Spleen (tissue), 11 donors: Measurements from ENCODE around the gene COPB1. TPM values are rescaled to one million over a fixed set of nuclear protein-coding genes. Genes with fewer than 3 reads are reported as not detected.
"Not testable (repeated sequence)": the region's sequence is repeated elsewhere in the genome, so short reads cannot be mapped to it uniquely, and the experiment has no call there.

Experiments
- DNase-seq: peaks from one replicate; pipeline ENCODE4 v3.0.0-alpha.2; 2020
- H3K27ac ChIP-seq, 8 donors: fragments of 200-600 bp; sonication (generic) in 7 of 8; 1 replicate in 4 of 8; 2 replicates in 4 of 8; pipeline versions ENCODE4 v1.5.0 to v1.8.0; 2016 to 2021; ENCODE audit warnings: inconsistent platforms in 4 of 8, mild to moderate bottlenecking in 4 of 8, moderate library complexity in 1 of 8
- H3K27me3 ChIP-seq, 7 donors: fragments of 200-600 bp; sonication (generic) in 6 of 7; replicated peaks in 1 of 7; 1 replicate in 4 of 7; 2 replicates in 3 of 7; pipeline versions ENCODE4 v1.5.0 to v1.8.0; 2016 to 2021; ENCODE audit warnings: inconsistent platforms in 3 of 7, mild to moderate bottlenecking in 1 of 7
- H3K36me3 ChIP-seq, 6 donors: fragments of 200-600 bp; sonication (generic) in 5 of 6; 1 replicate in 4 of 6; 2 replicates in 2 of 6; pipeline versions ENCODE4 v1.5.0 to v1.8.0; 2016 to 2021; ENCODE audit warnings: inconsistent platforms in 2 of 6
- H3K4me1 ChIP-seq, 6 donors: fragments of 200-600 bp; sonication (generic) in 5 of 6; 1 replicate in 3 of 6; 2 replicates in 3 of 6; pipeline versions ENCODE4 v1.5.0 to v1.8.0; 2016 to 2021; ENCODE audit warnings: inconsistent platforms in 3 of 6
- H3K4me3 ChIP-seq, 8 donors: fragments of 200-600 bp; sonication (generic) in 7 of 8; 1 replicate in 4 of 8; 2 replicates in 4 of 8; pipeline versions ENCODE4 v1.5.0 to v1.8.0; 2016 to 2021; ENCODE audit warnings: inconsistent platforms in 4 of 8, mild to moderate bottlenecking in 4 of 8, moderate library complexity in 2 of 8
- H3K9me3 ChIP-seq, 8 donors: fragments of 200-600 bp; sonication (generic) in 7 of 8; 1 replicate in 4 of 8; 2 replicates in 4 of 8; pipeline versions ENCODE4 v1.5.0 to v1.8.0; 2016 to 2021; ENCODE audit warnings: inconsistent platforms in 4 of 8
- CTCF ChIP-seq, 11 experiments: fragments of 200-600 bp in 7 of 11; fragments of 450-650 bp in 4 of 11; sonication (generic) in 4 of 11; IDR thresholded peaks in 8 of 11; conservative IDR thresholded peaks in 3 of 11; 1 replicate in 7 of 11; 2 replicates in 4 of 11; pipeline versions ENCODE4 v1.4.0 to v1.8.0; 2016 to 2021; ENCODE audit warnings: antibody characterized with exemption in 11 of 11, inconsistent platforms in 4 of 11, mild to moderate bottlenecking in 1 of 11
- POLR2A ChIP-seq, 3 donors: fragments of 450-650 bp; IDR thresholded peaks; one replicate each; pipeline ENCODE4 v1.5.1; 2017; ENCODE audit warnings: antibody characterized with exemption in 3 of 3, mild to moderate bottlenecking in 1 of 3
- POLR2AphosphoS5 ChIP-seq, 3 donors: sonication (generic); formaldehyde crosslinking; IDR thresholded peaks; one replicate each; pipeline ENCODE4 v1.5.1; 2017; ENCODE audit warnings: antibody characterized with exemption in 3 of 3
- WGBS, 5 donors: extraction: QIAGEN DNeasy Blood & Tissue Kit in 3 of 5; methylation state at CpG; one replicate each; pipeline versions ENCODE4 v1.1.5 to v1.1.7; 2013 to 2018; 5-methylcytosine and 5-hydroxymethylcytosine counted together
- intact Hi-C: fragments of 100-400 bp; cut with DNase I; formaldehyde crosslinking; loops from one replicate; pipeline ENCODE4 v1.15.0; 2023; ENCODE audit warnings: low total_unique reads
- polyA plus RNA-seq, 3 donors: library from polyadenylated mRNA; stranded (reverse); fragments of 200-250 nt; gene quantifications; one replicate each; pipeline ENCODE4 v1.2.1, GENCODE V29; 2013
- total RNA-seq, 7 donors: library from RNA; depleted of rRNA in 3 of 7; stranded (reverse); fragments of >200 nt in 3 of 7; fragmentation: NEBNext Ultra II Directional in 4 of 7; extraction: Animal tissue kit (Norgen Biotek cat#: 25700) in 4 of 7; gene quantifications; one replicate each; pipeline versions ENCODE4 v1.1.0 to v1.2.1, GENCODE V29; 2016 to 2021
- donor health status: healthy with polysubstance abuse.
- donor health status: DM: no; HTN: no; CAD: no; lungs with moderate emphysema.
- donor health status: DM: no; HTN: no; CAD: no.
- donor health status: Bipolar disorder and iron deficiency.
- donor health status: healthy.
- donor health status: DM: no; HTN: no; CAD: no.
- donor health status: DM: yes; HTN: yes; CAD: no.

COPB1 gene
- total and polyA plus RNA-seq, 10 donors = 43.6 to 122 (median 80.8) TPM

GRCh38 chr11:14539982-14540421 is 40.4 kb upstream of the COPB1 start:
- H3K4me3 ChIP-seq = no peak overlapping the region
- H3K36me3 ChIP-seq = no peaks in the 10 kb centered on the region
- intact Hi-C loops = loop anchor here (5.0 kb wide), 2 partner anchors 102 to 367 kb away; partner anchors contain the start of gene PDE3B
- peak overlapping the region in 2 of 8 donors; percentile 73 to 77 for H3K27ac ChIP-seq
- H3K27me3 ChIP-seq = no peaks in the 10 kb centered on the region
- peaks cover 6 to 66% (median 36%) of the 10 kb centered on the region in 6 donors for H3K4me1 ChIP-seq
- WGBS, 5 donors = 68 to 76% (median 69%) methylated on average over 4 of the region's 4 CpGs
- DNase-seq = no peak
- H3K9me3 ChIP-seq = no peaks in the 10 kb centered on the region
- no peak for TF ChIP-seq POLR2AphosphoS5 (IDR thresholded peaks at IDR 0.05)

- no peak overlapping the region for H3K4me3 ChIP-seq
- no peak overlapping the region for H3K27ac ChIP-seq
- H3K27me3 ChIP-seq = no peaks in the 10 kb centered on the region
- no peaks in the 10 kb centered on the region for H3K9me3 ChIP-seq
- DNase-seq = no peak
- peaks cover 6 to 62% (median 35%) of the 10 kb centered on the region in 6 donors for H3K4me1 ChIP-seq
- no peak for TF ChIP-seq POLR2AphosphoS5 (IDR thresholded peaks at IDR 0.05)
- no peak for TF ChIP-seq POLR2A (IDR thresholded peaks at IDR 0.05)
- no peak for TF ChIP-seq CTCF (IDR thresholded peaks at IDR 0.05 in 8 of 11, conservative IDR thresholded peaks at IDR 0.05 in 3 of 11)
- WGBS, 5 donors = 85 to 94% (median 91%) methylated on average over 3 of the region's 3 CpGs
- intact Hi-C loops = loop anchor here (5.0 kb wide), 2 partner anchors 103 to 368 kb away; partner anchors contain the start of gene PDE3B
- no peaks in the 10 kb centered on the region for H3K36me3 ChIP-seq
These were observed 39.4 kb upstream of the COPB1 start for GRCh38 chr11:14538926-14539554.

- peak overlapping the region in 3 of 8 donors; percentile 17 to 72 (median 65) for H3K27ac ChIP-seq
- H3K4me1 ChIP-seq = peaks cover 6 to 62% (median 34%) of the 10 kb centered on the region in 6 donors
- intact Hi-C loops = loop anchor here (5.0 kb wide), 2 partner anchors 104 to 369 kb away; partner anchors contain the start of gene PDE3B
- H3K36me3 ChIP-seq = no peaks in the 10 kb centered on the region
- no peak for TF ChIP-seq POLR2A (IDR thresholded peaks at IDR 0.05)
- no peak for TF ChIP-seq POLR2AphosphoS5 (IDR thresholded peaks at IDR 0.05)
- no peak for TF ChIP-seq CTCF (IDR thresholded peaks at IDR 0.05 in 8 of 11, conservative IDR thresholded peaks at IDR 0.05 in 3 of 11)
- WGBS, 5 donors = 79 to 88% (median 82%) methylated on average over 6 of the region's 6 CpGs
- no peak for DNase-seq
- H3K9me3 ChIP-seq = no peaks in the 10 kb centered on the region
- no peaks in the 10 kb centered on the region for H3K27me3 ChIP-seq
- H3K4me3 ChIP-seq = no peak overlapping the region
These were observed 38.8 kb upstream of the COPB1 start for GRCh38 chr11:14538271-14538925.

GRCh38 chr11:14537134-14537599 is 37.6 kb upstream of the COPB1 start:
- intact Hi-C loops = loop anchor here (5.0 kb wide), 2 partner anchors 105 to 370 kb away; partner anchors contain the start of gene PDE3B
- H3K4me1 ChIP-seq = peaks cover 6 to 53% (median 32%) of the 10 kb centered on the region in 6 donors
- no peak for DNase-seq
- no peaks in the 10 kb centered on the region for H3K27me3 ChIP-seq
- H3K36me3 ChIP-seq = no peaks in the 10 kb centered on the region
- TF ChIP-seq POLR2A (IDR thresholded peaks at IDR 0.05) = no peak
- TF ChIP-seq CTCF (IDR thresholded peaks at IDR 0.05 in 8 of 11, conservative IDR thresholded peaks at IDR 0.05 in 3 of 11) = peak; percentile 57 to 87 (median 80)
- peak overlapping the region in 2 of 8 donors; percentile 11 to 48 for H3K4me3 ChIP-seq
- peak overlapping the region in 6 of 8 donors; percentile 14 to 72 (median 52) for H3K27ac ChIP-seq
- 1 to 4% (median 3%) methylated on average over 5 of the region's 5 CpGs for WGBS, 5 donors
- no peaks in the 10 kb centered on the region for H3K9me3 ChIP-seq

GRCh38 chr11:14535166-14535565 is 35.6 kb upstream of the COPB1 start:
- not testable (repeated sequence) for H3K27me3 ChIP-seq, H3K27ac ChIP-seq, H3K9me3 ChIP-seq, H3K36me3 ChIP-seq, H3K4me3 ChIP-seq, DNase-seq
- WGBS, 5 donors = 80 to 91% (median 84%) methylated on average over 4 of the region's 4 CpGs
- intact Hi-C loops = loop anchor here (5.0 kb wide), 2 partner anchors 107 to 372 kb away; partner anchors contain the start of gene PDE3B
- peaks cover 6 to 33% (median 16%) of the 10 kb centered on the region in 6 donors for H3K4me1 ChIP-seq
